ENCODE measurements around the gene TLX2.

The TLX2 gene

GRCh38 chr2:74554820-74555531 is 40.7 kb downstream of the TLX2 start:
- H3K27me3 ChIP-seq (ENCODE audit: low read length) = no peaks in the 10 kb centered on the region
- H3K9me3 ChIP-seq (ENCODE audit: insufficient read depth, low read length) = no peaks in the 10 kb centered on the region
- no peaks in the 10 kb centered on the region for H4K20me1 ChIP-seq (ENCODE audit: low read depth, low read length)
- no peak overlapping the region for H3K27ac ChIP-seq (ENCODE audit: low read depth, low read length)
- no peaks in the 10 kb centered on the region for H3K9me2 ChIP-seq (replicated peaks; ENCODE audit: insufficient read depth, low read length)
- H3K9ac ChIP-seq (ENCODE audit: low read length) = peak overlapping the region; percentile 73
- TF ChIP-seq EZH2phosphoT487 (conservative IDR thresholded peaks at IDR 0.05; ENCODE audit: low read length) (no peak), CTCF (IDR thresholded peaks at IDR 0.05; ENCODE audit: insufficient read depth, low read length, poor library complexity, severe bottlenecking) (no peak)
- peak overlapping the region; percentile 84 for H3K4me3 ChIP-seq (ENCODE audit: insufficient read depth, low read length, poor library complexity, severe bottlenecking)
- no peaks in the 10 kb centered on the region for H3F3A ChIP-seq (ENCODE audit: insufficient read depth)
- no peaks in the 10 kb centered on the region for H3K79me2 ChIP-seq (ENCODE audit: insufficient read depth, low read length)
- peak overlapping the region; percentile 69 for H3K4me2 ChIP-seq (ENCODE audit: low read depth, low read length, poor library complexity, severe bottlenecking)
- no peaks in the 10 kb centered on the region for H3K36me3 ChIP-seq (ENCODE audit: low read length)
- peak overlapping the region; percentile 95 for H2AFZ ChIP-seq (ENCODE audit: low read depth, low read length, severe bottlenecking)

- no peaks in the 10 kb centered on the region for H3K79me2 ChIP-seq (ENCODE audit: insufficient read depth, low read length)
- H3F3A ChIP-seq (ENCODE audit: insufficient read depth) = no peaks in the 10 kb centered on the region
- peak overlapping the region; percentile 69 for H3K4me2 ChIP-seq (ENCODE audit: low read depth, low read length, poor library complexity, severe bottlenecking)
- no peak overlapping the region for H3K27ac ChIP-seq (ENCODE audit: low read depth, low read length)
- no peak overlapping the region for H3K9ac ChIP-seq (ENCODE audit: low read length)
- H3K9me3 ChIP-seq (ENCODE audit: insufficient read depth, low read length) = no peaks in the 10 kb centered on the region
- no peaks in the 10 kb centered on the region for H3K9me2 ChIP-seq (replicated peaks; ENCODE audit: insufficient read depth, low read length)
- no peaks in the 10 kb centered on the region for H3K27me3 ChIP-seq (ENCODE audit: low read length)
- no peaks in the 10 kb centered on the region for H3K36me3 ChIP-seq (ENCODE audit: low read length)
- H2AFZ ChIP-seq (ENCODE audit: low read depth, low read length, severe bottlenecking) = no peak overlapping the region
- H3K4me3 ChIP-seq (ENCODE audit: insufficient read depth, low read length, poor library complexity, severe bottlenecking) = no peak overlapping the region
- H4K20me1 ChIP-seq (ENCODE audit: low read depth, low read length) = no peaks in the 10 kb centered on the region
- TF ChIP-seq CTCF (IDR thresholded peaks at IDR 0.05; ENCODE audit: insufficient read depth, low read length, poor library complexity, severe bottlenecking) (no peak), EZH2phosphoT487 (conservative IDR thresholded peaks at IDR 0.05; ENCODE audit: low read length) (no peak)
Observed at GRCh38 chr2:74555610-74556103, 41.4 kb downstream of the TLX2 start.

GRCh38 chr2:74556159-74556558 is 41.9 kb downstream of the TLX2 start:
- Histone ChIP-seq H4K20me1 (ENCODE audit: low read depth, low read length) (no peaks in the 10 kb centered on the region), H3K36me3 (ENCODE audit: low read length) (no peaks in the 10 kb centered on the region), H3K4me3 (ENCODE audit: insufficient read depth, low read length, poor library complexity, severe bottlenecking) (no peak overlapping the region), H2AFZ (ENCODE audit: low read depth, low read length, severe bottlenecking) (no peak overlapping the region), H3K27me3 (ENCODE audit: low read length) (no peaks in the 10 kb centered on the region), H3K4me2 (ENCODE audit: low read depth, low read length, poor library complexity, severe bottlenecking) (no peak overlapping the region), H3K9me2 (replicated peaks; ENCODE audit: insufficient read depth, low read length) (no peaks in the 10 kb centered on the region), H3K79me2 (ENCODE audit: insufficient read depth, low read length) (no peaks in the 10 kb centered on the region), H3K9ac (ENCODE audit: low read length) (no peak overlapping the region), H3F3A (ENCODE audit: insufficient read depth) (no peaks in the 10 kb centered on the region), H3K9me3 (ENCODE audit: insufficient read depth, low read length) (no peaks in the 10 kb centered on the region), H3K27ac (ENCODE audit: low read depth, low read length) (no peak overlapping the region)
- TF ChIP-seq EZH2phosphoT487 (conservative IDR thresholded peaks at IDR 0.05; ENCODE audit: low read length) (no peak), CTCF (IDR thresholded peaks at IDR 0.05; ENCODE audit: insufficient read depth, low read length, poor library complexity, severe bottlenecking) (no peak)

Measured in SU-DHL-6 (cell line).